Fibroblast of skin of right biceps (primary cell): Measurements from ENCODE around the gene PPARG.

ENCODE experiments used
- DNase-seq: peaks from one replicate; pipeline ENCODE4 v3.0.0-alpha.2; 2013

Gene PPARG

GRCh38 chr3:12420393-12420792 is 131.5 kb downstream of the PPARG start:
- DNase-seq: peak; percentile 46

- no peak for DNase-seq
These were observed 132.3 kb downstream of the PPARG start for GRCh38 chr3:12421132-12421531.

- DNase-seq: no peak
These were observed 134.3 kb downstream of the PPARG start for GRCh38 chr3:12423131-12423530.

DNA sequence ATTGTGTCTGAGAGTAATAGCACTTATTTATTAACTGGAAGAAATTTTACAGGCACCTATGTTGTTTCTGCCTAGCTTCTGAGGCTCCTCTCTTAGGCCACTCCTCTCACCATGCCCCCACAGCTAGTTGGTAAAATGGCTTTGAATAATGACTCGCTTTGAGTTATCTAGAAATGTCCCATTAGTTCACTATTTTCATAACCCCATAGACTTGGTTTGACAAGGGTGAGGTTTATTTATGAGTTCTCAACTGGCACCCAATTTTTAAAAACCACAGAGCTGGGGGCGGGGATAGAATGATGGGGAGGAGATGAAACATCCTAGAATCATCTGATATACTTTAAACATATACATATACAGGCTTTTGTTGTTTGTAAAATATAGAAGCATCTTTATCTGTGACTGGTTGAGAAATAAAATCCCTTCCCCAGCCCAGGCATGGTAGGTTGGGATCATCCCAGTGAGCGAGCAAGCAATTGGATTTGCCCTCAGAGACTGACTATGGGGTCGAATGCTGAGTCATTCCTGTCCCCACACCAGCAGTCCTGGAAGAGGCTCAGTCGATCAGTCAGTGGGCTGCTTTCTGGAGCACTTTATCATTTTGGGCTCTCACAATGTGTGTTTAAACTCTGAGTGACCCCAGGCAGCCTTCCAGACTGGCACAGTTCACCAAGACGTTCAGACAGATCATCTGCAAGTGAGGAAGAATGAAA is 135.2 kb downstream of the PPARG start:
- peak; percentile 87 for DNase-seq

- no peak for DNase-seq
These were observed 135.9 kb downstream of the PPARG start for GRCh38 chr3:12424635-12425319.

DNA sequence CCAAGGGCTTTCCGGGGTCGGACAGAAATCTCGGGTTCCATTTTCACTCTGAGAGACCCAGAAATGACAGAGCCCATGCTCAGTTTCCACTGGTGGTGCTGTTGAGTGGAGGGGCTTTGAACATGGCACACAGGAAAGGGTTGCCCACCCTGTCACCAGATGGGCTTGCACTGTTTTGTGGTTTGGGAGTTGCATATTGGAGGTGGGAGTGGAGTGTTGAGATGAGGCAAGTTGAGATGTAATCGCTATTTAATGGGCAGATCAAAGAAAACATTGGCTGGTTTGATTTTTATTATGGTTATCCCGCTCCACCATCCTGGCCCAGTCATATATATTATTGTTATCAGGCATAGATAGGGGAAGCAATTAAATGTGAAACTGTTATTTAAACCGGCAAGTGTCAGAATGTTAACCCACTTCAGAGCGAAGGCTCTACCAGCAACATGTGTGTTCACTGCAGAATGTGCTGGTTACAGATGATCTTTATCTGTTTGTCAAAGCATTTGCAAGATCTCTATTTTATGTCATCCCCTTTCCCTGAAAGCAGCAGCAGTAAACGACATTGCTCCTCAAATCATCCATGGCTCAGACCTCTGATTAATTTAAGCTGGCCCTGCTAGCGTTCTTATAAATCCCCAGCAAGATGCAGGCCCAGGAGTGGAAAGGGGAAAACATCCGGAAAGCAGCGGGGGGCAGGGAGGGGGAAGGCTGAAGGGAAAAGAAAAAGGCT is 137.1 kb downstream of the PPARG start:
- peak; percentile 41 for DNase-seq

- no peak for DNase-seq
These were observed 138.7 kb downstream of the PPARG start for GRCh38 chr3:12427551-12427950.

DNA sequence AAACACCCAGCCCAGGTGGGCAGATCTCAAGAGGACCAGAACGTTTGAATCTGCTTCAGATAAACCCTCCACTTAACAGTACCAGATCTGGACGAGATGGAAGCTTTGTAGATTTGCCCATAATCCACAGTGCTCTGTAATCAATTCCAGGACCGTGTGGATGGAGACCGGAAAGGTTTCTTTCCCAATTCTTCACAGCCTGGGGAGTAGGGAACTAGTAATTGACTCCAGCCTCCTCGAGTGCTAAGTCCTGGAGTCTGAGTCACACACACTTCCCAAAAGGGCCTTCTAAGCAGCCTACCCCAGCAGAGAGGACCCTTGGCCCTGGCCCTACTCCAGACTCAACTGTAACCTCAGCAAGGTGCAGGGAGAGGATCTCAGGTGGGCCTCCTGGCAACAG is 139.3 kb downstream of the PPARG start:
- peak; percentile 57 for DNase-seq

DNA sequence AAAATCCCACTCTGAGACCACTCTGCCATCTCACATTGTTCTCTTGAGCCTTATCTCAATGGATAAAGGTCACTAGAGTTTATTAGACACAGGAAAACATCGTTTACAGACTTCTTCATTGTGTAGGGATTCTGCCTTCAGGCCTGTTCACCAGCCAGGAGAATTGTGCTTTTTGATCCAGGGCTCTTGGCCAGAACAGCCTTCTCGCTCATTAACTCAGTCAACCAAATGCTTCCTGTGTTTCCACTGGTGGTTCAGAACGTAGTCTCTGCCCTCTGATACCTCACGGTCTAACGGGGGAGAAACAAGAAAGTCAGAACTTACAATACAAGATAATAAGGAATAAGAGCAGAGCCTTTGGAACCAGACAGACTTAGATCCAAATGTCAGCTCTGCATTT is 141.2 kb downstream of the PPARG start:
- no peak for DNase-seq

DNA sequence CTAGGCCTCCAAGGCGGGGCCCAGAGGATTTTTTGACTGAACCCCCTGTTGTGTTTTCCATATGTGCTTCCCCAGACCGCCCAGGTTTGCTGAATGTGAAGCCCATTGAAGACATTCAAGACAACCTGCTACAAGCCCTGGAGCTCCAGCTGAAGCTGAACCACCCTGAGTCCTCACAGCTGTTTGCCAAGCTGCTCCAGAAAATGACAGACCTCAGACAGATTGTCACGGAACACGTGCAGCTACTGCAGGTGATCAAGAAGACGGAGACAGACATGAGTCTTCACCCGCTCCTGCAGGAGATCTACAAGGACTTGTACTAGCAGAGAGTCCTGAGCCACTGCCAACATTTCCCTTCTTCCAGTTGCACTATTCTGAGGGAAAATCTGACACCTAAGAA is 145.0 kb downstream of the PPARG start:
- DNase-seq: no peak

DNA sequence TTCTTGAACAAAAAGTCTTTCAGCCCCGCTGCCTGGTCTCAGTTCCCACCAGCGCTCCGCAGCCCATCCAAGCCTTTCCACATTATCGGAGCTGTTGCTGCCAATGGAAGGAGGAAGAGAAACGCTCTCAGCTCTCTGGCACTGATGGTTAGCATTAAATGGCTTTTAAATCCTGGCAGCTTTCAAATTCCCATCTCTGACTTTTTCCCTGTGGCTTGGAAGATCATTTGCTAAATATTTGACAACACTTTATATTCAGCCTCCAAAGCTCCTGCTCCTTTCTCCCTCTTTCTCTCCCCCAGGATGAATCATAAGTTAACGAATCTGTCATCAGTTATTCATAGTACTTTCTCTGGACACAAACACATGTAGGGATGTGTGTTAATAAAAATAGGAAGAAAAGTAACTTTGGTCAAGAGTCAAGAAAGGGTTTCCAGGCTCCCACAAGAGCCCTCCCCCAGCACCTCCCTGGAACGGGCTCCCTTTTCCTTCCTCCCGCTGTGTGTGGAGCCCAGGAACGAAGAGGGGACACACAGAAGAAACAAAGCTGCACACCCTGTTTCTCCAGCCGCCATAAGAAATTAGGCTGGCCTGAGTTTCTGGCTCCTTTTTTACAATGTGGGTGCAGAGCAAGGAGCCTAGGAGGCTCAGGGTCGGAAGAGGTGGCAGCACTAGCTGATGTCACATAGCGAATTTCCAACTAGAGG is 147.8 kb downstream of the PPARG start:
- peak; percentile 90 for DNase-seq

DNA sequence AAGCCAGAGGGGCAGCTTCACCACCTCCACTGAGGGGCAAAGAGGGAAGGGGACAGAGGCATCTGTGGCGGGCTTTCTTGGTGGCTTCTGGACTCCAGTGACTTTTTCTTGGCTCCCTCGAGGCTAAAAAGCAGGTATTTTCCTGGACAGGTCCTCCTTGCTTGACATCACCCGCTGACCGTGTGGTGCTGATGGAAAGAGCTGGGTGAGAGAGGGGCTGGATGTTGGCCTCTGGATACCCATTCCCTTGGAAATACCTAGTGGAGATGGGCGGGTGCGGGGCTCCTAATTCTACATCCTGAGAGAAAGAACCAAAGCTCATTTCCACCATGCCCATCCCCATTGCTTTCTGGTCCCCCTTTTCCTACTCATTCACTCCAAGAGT is 148.3 kb downstream of the PPARG start:
- no peak for DNase-seq

DNA sequence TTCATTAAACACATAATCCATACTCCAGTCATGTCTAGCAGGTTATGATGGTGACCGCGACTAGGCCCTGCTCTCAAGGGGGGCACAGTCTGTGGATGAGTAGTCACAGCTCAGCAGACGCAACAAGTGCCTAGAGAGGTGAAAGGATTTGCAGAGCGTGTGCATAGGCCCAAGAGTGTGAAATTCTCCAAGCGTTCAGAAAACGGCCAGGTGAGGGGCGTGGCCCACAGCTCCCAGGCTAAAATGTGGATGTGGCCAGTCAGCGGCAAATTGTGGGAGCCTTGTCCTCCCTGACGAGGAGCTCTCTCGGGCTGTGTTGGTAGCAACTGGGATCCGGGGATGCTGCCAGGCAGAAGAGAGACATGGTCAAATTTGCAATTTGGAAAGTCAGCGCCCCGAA is 149.0 kb downstream of the PPARG start:
- no peak for DNase-seq

DNA sequence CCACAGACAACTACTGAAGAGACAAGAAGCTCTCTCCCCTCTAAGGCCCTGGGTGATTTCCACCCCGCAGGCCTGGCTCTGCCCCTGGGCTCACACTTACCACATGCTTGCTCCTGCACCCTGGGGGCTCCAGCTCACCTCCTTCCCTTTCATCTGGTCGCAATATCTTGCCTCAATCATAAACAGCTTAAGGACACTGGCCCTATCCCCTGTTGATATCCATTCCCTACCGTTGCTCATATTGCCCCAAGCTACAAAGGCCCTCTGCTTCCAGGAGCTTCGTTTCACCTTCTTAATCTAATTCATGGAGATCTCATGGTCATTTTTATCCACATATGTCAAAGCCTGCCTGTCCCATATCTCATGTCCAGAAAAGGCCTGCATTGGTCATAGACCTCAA is 149.4 kb downstream of the PPARG start:
- no peak for DNase-seq

DNA sequence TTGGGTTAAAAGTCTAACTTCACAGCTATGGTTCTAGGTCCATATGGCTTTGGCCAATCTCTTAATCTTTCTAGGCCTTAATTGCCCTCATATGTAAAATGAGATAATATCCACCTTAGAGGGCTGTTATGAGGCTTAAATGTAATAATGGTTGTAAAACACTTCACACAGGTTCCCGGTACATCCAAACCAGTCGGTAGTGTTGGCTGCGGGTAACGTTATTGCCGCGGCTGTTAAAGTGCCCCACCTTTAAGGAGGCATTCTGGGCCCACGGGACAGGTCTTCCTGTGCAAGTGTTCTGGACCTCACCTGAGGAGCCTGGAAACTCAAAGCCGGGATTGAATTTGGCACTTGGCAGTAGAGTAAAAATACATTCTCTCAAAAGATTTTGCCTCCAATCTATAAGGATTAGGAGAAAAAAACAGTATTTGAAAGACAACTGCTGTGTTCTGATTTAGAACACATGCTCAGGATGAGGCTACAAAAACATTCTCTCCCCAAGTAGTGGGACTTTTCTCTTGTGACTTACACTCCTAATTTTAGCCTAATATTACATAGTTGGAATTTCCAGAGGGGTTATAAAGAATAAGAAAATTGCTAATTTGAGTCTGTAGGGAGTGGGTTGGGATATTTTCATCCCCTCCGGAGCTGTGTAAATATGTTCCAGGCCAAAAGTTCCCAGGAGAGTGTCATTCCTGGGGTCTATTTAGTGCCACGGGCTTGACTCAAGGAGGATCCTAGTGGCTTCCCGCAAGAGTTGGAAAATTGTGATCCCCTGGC is 150.5 kb downstream of the PPARG start:
- DNase-seq: peak; percentile 31

DNA sequence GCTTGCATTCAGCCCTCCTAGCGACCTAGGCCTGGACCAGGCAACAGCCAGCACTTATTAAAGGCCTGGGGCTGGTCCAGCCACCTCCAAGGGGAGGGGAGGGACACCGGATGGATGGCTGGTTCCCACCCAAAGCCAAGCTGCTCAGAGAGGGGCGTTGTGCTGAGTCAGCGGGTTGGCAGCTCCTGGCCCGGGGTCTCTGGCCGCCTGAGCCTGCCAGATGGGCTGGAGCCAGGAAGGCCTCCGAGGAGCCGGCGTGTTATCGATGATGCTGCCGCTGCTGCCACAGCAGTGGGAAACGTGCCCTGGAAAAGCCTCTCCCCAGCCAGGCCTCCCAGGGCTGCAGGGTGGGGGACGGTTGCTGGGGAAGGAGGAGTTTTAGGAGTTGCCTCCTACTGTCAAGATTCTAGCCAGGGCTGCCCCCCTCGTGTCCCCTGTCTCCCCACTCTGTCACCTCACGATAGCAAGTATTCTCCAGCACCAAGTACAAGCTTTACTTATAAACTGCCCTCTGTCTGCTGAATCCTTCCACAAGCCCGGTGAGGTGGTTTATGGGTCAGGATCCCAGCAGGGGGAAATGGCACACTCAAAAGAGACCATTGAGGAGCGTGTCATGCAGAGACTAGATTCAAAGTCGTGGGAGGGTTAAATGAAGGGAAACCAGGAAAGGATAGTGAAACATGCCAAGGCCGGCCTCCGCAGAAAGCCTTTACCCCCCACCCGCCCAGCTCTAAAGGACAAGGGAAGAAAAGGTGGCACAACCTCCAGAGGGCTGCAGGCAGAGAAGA is 152.3 kb downstream of the PPARG start:
- DNase-seq: peak; percentile 79

DNA sequence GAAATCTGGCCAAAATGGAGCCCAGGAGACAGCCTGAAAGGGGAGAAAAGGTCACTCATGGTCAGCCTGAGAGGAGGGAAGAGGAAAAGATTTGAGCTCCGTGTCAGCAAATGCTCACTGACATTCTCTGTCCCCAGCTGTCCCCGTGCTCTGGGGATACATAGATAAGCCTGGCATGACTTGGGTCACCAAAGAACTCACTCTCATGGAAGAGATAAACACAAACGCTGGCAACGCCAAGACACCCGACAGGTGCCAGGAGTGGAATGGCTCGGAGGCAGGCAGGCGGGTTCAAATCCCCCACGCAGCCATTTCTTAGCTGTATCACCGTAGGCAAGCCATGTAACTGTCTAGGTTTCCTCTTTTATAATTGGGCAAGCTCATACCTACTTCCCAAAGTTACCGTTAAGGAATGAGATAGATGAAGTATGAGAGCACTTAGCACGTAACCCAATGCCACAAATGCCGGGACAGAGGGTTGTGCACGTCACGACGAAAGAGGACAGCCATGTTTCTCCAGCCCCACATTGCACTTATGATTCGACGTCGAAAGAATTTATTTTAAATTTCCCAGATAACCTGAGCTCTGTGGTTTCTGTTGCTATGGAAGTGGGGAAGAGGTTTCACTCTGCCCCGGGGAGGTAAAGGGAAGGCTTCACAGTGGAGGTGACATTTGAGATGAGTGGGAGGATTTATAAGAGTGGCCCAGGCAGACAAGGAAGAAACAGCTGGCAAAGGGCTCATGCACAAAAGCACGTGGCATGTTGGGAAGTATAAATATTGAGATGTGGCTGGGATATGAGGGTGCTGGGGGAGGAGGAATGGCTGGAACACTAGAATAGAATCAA is 154.0 kb downstream of the PPARG start:
- DNase-seq: peak; percentile 36

- no peak for DNase-seq
These were observed 155.1 kb downstream of the PPARG start for GRCh38 chr3:12443781-12444522.

DNA sequence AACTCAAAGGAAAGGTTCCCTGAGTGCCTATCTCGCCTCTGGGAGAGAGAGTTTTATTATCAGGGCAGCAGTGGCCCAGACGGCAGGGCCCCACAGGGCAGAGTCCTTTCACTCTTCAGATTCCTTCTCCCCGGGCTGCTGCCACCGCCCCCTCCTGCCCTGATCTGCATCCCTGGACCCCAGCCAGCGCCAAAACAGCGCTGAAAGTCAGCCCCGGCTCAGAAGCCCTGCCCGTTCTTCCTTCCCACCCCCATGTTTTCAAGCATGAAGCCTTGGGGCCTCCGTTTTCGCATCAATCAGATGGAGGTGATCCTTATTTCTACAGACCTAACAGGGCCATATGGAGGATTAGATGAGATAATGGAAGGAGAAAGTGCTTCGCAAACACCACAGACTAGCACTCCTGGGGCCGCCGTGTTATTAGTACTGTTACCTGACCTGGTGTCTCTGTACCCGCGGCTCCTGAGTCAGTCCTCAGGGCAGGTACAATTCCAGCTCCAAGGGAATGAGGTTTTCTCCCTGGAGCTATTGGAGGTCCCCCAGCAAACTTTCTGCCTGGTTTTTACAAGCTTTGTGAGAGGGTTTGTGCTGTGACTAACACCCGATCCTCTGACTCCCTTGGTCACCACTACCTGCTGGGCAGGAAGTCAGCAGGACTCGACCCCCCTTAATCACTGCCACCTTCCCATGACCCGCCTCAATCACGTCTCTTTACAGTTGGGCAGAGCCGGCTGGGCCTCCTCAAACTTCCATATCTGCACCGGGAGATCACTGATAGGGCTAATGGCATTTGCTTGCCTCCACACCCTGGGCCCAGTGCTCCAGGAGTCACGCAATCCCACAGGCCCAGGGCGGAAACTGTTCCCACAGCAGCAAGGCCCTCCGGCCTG is 156.0 kb downstream of the PPARG start:
- DNase-seq: no peak
